Left lobe of liver (tissue), 2 donors: ENCODE measurements around the gene PDPN. TPM values are rescaled to one million over a fixed set of nuclear protein-coding genes. Genes with fewer than 3 reads are reported as not detected.
"Not testable (repeated sequence)": the region's sequence is repeated elsewhere in the genome, so short reads cannot be mapped to it uniquely, and the experiment has no call there.

ENCODE experiments used
- ATAC-seq: fragments of 200-7000 bp; cut with Tn5 transposase; one replicate; pipeline ENCODE4 v1.9.1; 2020; ENCODE audit warnings: mild to moderate bottlenecking, moderate library complexity
- DNase-seq: peaks from one replicate; pipeline ENCODE4 v3.0.0-alpha.2; 2020; ENCODE audit warnings: low spot score
- total RNA-seq: library from RNA; stranded (reverse); gene quantifications from one replicate; pipeline ENCODE4 v1.2.1, GENCODE V29; 2021
- donor health status: DM: no; HTN: no; CAD: no; lungs with moderate emphysema.
- donor health status: DM: no; HTN: yes; CAD: no.

Gene PDPN
- total RNA-seq, result 0.33 TPM

GRCh38 chr1:13583595-13583965 is at the start of gene PDPN:
Gene PDPN, plus strand, starts transcription at chr1:13583832. Its CDS starts 202 bp downstream, at chr1:13584034.
- ATAC-seq (no peak), DNase-seq (no peak)

- no peak for DNase-seq
- no peak for ATAC-seq
These were observed 48.4 kb upstream of the PDPN start for GRCh38 chr1:13535227-13535626.

GRCh38 chr1:13536571-13536970 is 47.1 kb upstream of the PDPN start:
- DNase-seq (no peak), ATAC-seq (no peak)

- no peak for ATAC-seq
- no peak for DNase-seq
These were observed 44.8 kb upstream of the PDPN start for GRCh38 chr1:13538832-13539231.

- no peak for ATAC-seq
- DNase-seq, result no peak
These were observed 43.9 kb upstream of the PDPN start for GRCh38 chr1:13539683-13540082.

- DNase-seq (no peak), ATAC-seq (no peak)
These were observed 42.8 kb upstream of the PDPN start for GRCh38 chr1:13540866-13541265.

- no peak for DNase-seq
- ATAC-seq, result no peak
These were observed 42.0 kb upstream of the PDPN start for GRCh38 chr1:13541435-13542215.

GRCh38 chr1:13543451-13544220 is 40.0 kb upstream of the PDPN start:
- ATAC-seq, result peak; percentile 46
- DNase-seq, result no peak

GRCh38 chr1:13544221-13544556 is 39.4 kb upstream of the PDPN start:
- ATAC-seq (no peak), DNase-seq (no peak)

GRCh38 chr1:13546791-13547190 is 36.8 kb upstream of the PDPN start:
- ATAC-seq (no peak), DNase-seq (no peak)

GRCh38 chr1:13548281-13548680 is 35.4 kb upstream of the PDPN start:
- DNase-seq, result no peak
- ATAC-seq, result no peak

- ATAC-seq, result no peak
- peak; percentile 2 for DNase-seq
These were observed 34.6 kb upstream of the PDPN start for GRCh38 chr1:13549021-13549420.

- peak; percentile 12 for DNase-seq
- ATAC-seq, result no peak
These were observed 34.1 kb upstream of the PDPN start for GRCh38 chr1:13549521-13549920.

GRCh38 chr1:13550663-13551062 is 33.0 kb upstream of the PDPN start:
- DNase-seq (no peak), ATAC-seq (no peak)

GRCh38 chr1:13554798-13555197 is 28.8 kb upstream of the PDPN start:
- ATAC-seq (no peak), DNase-seq (no peak)

- DNase-seq (no peak), ATAC-seq (no peak)
These were observed 27.3 kb upstream of the PDPN start for GRCh38 chr1:13556224-13556764.

GRCh38 chr1:13560541-13560940 is 23.1 kb upstream of the PDPN start:
- no peak for ATAC-seq
- DNase-seq, result no peak

- ATAC-seq, DNase-seq: not testable (repeated sequence)
These were observed 20.7 kb upstream of the PDPN start for GRCh38 chr1:13562981-13563380.

GRCh38 chr1:13564073-13564472 is 19.6 kb upstream of the PDPN start:
- DNase-seq, result no peak
- no peak for ATAC-seq

- DNase-seq, result not testable (repeated sequence)
These were observed 13.2 kb upstream of the PDPN start for GRCh38 chr1:13570435-13570834.

GRCh38 chr1:13570924-13571323 is 12.7 kb upstream of the PDPN start:
- ATAC-seq, result no peak
- no peak for DNase-seq

More at GRCh38 chr1:13570435-13570834, 13.2 kb upstream of the PDPN start:
- ATAC-seq, result not testable (repeated sequence)

- ATAC-seq, result no peak
- no peak for DNase-seq
These were observed 10.0 kb upstream of the PDPN start for GRCh38 chr1:13573586-13573985.
